ENCODE data around the gene GSG1L2. TPM values are rescaled to one million over a fixed set of nuclear protein-coding genes. Genes with fewer than 3 reads are reported as not detected.

The GSG1L2 gene
- total RNA-seq, 1 experiment from 2014 or later = not detected

GRCh38 chr17:9830711-9831110, 8.8 kb upstream of the GSG1L2 start:
- H3K4me1 Mint-ChIP-seq (ENCODE audit: low read depth, unreplicated experiment) = peaks cover 8% of the 10 kb centered on the region

GRCh38 chr17:9829343-9829742, 7.5 kb upstream of the GSG1L2 start:
- Mint-ChIP-seq H3K27ac (ENCODE audit: unreplicated experiment) (no peak overlapping the region), H3K27me3 (ENCODE audit: unreplicated experiment) (no peaks in the 10 kb centered on the region), H3K9me3 (ENCODE audit: low read depth, unreplicated experiment) (no peaks in the 10 kb centered on the region), H3K36me3 (ENCODE audit: insufficient read depth, unreplicated experiment) (no peaks in the 10 kb centered on the region), H3K4me1 (ENCODE audit: low read depth, unreplicated experiment) (peaks cover 8% of the 10 kb centered on the region), H3K4me3 (ENCODE audit: low read depth, unreplicated experiment) (no peak overlapping the region)
- CTCF ChIA-PET = no interaction called here
- intact Hi-C loops (cut with micrococcal nuclease; ENCODE audit: unreplicated experiment) = loop anchor here (5.0 kb wide), 1 partner anchor 58 kb away; no protein-coding TSS in a partner anchor
- no TSS peak for BruUV-seq (replicated peaks)
- TF ChIP-seq CTCF (IDR thresholded peaks at IDR 0.05; ENCODE audit: unreplicated experiment) = no peak
- no peak for DNase-seq

More at GRCh38 chr17:9830711-9831110, 8.8 kb upstream of the GSG1L2 start:
- no TSS peak for BruUV-seq (replicated peaks)
- DNase-seq = no peak
- Mint-ChIP-seq H3K9me3 (ENCODE audit: low read depth, unreplicated experiment) (no peaks in the 10 kb centered on the region), H3K27ac (ENCODE audit: unreplicated experiment) (no peak overlapping the region), H3K27me3 (ENCODE audit: unreplicated experiment) (no peaks in the 10 kb centered on the region), H3K36me3 (ENCODE audit: insufficient read depth, unreplicated experiment) (no peaks in the 10 kb centered on the region), H3K4me3 (ENCODE audit: low read depth, unreplicated experiment) (no peak overlapping the region)
- intact Hi-C loops (cut with micrococcal nuclease; ENCODE audit: unreplicated experiment) = no loop called here
- no peak for TF ChIP-seq CTCF (IDR thresholded peaks at IDR 0.05; ENCODE audit: unreplicated experiment)
- CTCF ChIA-PET = no interaction called here

DNA sequence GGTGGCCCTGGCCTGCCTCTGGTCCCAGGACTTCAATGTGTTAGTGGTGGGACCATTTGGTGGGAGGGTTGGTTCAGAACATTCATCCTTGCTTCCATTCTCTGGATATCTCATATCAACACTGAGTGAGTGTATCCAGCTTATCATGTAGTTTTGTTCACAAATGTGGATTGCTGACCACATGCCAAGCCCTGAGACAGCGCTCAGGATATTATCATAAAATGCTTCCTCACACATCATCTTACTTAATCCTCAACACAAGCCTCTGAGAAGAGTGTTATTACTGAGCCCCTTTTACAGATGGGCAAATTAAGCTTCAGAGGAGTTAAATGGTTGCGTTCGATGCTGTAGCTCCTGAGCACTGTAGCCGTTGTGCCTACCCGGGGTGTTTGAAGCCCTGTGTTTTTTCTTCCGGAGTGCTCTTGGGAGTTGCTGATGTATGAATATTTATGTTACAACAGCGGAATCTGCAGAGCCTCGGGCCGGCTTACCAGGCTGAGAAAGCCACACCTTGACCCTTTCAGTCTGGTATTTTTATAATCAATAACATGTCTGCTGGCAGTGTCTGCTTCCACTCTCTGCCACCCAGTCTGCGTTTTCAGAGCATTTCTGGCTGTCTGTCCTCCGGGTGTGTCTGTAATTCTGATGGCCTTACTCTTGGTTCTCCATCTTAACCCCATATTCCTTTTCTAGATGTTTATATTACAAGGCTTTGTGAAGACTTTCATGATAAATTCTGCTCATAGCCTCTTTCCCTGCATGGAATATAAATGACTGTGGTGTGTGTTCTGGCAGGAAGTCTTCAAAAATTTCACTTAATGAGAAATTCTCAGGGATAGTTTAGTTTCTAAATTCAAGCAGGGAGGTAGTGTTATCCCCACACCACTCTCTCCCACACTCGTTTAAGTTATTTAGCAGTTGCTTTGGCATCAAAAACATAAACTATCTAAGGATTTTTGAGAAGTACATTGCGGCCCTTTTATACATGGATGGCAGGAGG, 6.7 kb upstream of the GSG1L2 start:
- TF ChIP-seq CTCF (IDR thresholded peaks at IDR 0.05; ENCODE audit: unreplicated experiment) = no peak
- H3K9me3 Mint-ChIP-seq (ENCODE audit: low read depth, unreplicated experiment) = no peaks in the 10 kb centered on the region
- H3K4me3 Mint-ChIP-seq (ENCODE audit: low read depth, unreplicated experiment) = no peak overlapping the region
- intact Hi-C loops (cut with micrococcal nuclease; ENCODE audit: unreplicated experiment) = loop anchor here (1.0 to 5.0 kb wide), 2 partner anchors 8 to 59 kb away; no protein-coding TSS in a partner anchor
- peak; percentile 40 for DNase-seq
- no peaks in the 10 kb centered on the region for H3K27me3 Mint-ChIP-seq (ENCODE audit: unreplicated experiment)
- H3K36me3 Mint-ChIP-seq (ENCODE audit: insufficient read depth, unreplicated experiment) = no peaks in the 10 kb centered on the region
- CTCF ChIA-PET = interaction anchor here (0.6 kb wide), 1 partner anchor 98 kb away, joined by 3 read pairs; no protein-coding TSS in a partner anchor
- BruUV-seq (replicated peaks) = TSS peak; percentile 95
- no peak overlapping the region for H3K27ac Mint-ChIP-seq (ENCODE audit: unreplicated experiment)
- peaks cover 8% of the 10 kb centered on the region for H3K4me1 Mint-ChIP-seq (ENCODE audit: low read depth, unreplicated experiment)

DNA sequence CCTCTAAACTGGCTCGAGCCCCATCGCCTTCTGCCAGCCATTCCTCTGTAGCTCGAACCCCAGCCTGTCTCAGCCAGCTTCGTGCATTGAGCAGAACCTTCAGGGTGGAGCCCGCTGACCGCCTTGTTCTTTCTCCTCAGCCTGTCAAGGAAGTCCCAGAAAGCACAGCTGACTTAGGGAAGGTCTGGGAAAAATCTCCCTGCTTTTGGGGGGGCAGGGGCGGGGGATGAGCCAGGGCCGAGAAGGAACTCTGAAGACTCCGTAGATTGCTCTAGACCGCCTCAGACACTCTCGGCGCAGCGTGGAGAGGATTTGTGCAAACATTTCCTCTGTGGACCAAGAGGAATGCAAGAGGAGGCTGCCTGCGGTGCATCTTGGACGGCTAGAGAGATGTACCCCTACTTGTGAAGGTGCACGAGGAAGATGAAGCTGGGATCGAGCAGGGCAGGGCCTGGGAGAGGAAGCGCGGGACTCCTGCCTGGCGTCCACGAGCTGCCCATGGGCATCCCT, 3.8 kb upstream of the GSG1L2 start, which contains the start of gene GLP2R:
Gene GLP2R, plus strand, starts transcription at position 284 of the 510 bp plus-strand sequence. Its CDS starts 140 bp downstream, at position 424.
- Mint-ChIP-seq H3K36me3 (ENCODE audit: insufficient read depth, unreplicated experiment) (no peaks in the 10 kb centered on the region), H3K4me1 (ENCODE audit: low read depth, unreplicated experiment) (peaks cover 8% of the 10 kb centered on the region), H3K9me3 (ENCODE audit: low read depth, unreplicated experiment) (no peaks in the 10 kb centered on the region), H3K4me3 (ENCODE audit: low read depth, unreplicated experiment) (no peak within 1 kb of the TSS), H3K27ac (ENCODE audit: unreplicated experiment) (no peak within 1 kb of the TSS), H3K27me3 (ENCODE audit: unreplicated experiment) (no peaks in the 10 kb centered on the region)
- intact Hi-C loops (cut with micrococcal nuclease; ENCODE audit: unreplicated experiment) = loop anchor here (5.0 kb wide), 1 partner anchor 62 kb away; no protein-coding TSS in a partner anchor
- TF ChIP-seq CTCF (IDR thresholded peaks at IDR 0.05; ENCODE audit: unreplicated experiment) = no peak
- BruUV-seq (replicated peaks) = no TSS peak
- CTCF ChIA-PET = no interaction called here
- DNase-seq = no peak

All from Calu3 (cell line).